Measurements from ENCODE around the gene APOBEC3F.
"Not testable (repeated sequence)": the region's sequence is repeated elsewhere in the genome, so short reads cannot be mapped to it uniquely, and the experiment has no call there.

Gene APOBEC3F

GRCh38 chr22:39012533-39013511 lies 27.8 kb upstream of the APOBEC3F start:
- Histone ChIP-seq H3K4me2 (ENCODE audit: low read length) (no peak overlapping the region), H3K27ac (ENCODE audit: low read depth, low read length) (no peak overlapping the region), H3K27me3 (ENCODE audit: control insufficient read depth, low read length) (no peaks in the 10 kb centered on the region), H4K20me1 (ENCODE audit: control insufficient read depth, insufficient read depth, low read depth, low read length) (no peaks in the 10 kb centered on the region), H3K9me3 (ENCODE audit: control insufficient read depth, insufficient read depth, low read length) (no peaks in the 10 kb centered on the region), H3K4me1 (ENCODE audit: control insufficient read depth, low read length) (peaks cover 16% of the 10 kb centered on the region), H3K9me2 (replicated peaks; ENCODE audit: control insufficient read depth, low read length) (no peaks in the 10 kb centered on the region), H3F3A (ENCODE audit: control insufficient read depth, insufficient read depth) (no peaks in the 10 kb centered on the region), H3K36me3 (ENCODE audit: control insufficient read depth, low read length) (no peaks in the 10 kb centered on the region), H3K79me2 (ENCODE audit: control insufficient read depth, low read length) (no peaks in the 10 kb centered on the region), H3K4me3 (ENCODE audit: low read length) (no peak overlapping the region)
- TF ChIP-seq, protein P1, sequence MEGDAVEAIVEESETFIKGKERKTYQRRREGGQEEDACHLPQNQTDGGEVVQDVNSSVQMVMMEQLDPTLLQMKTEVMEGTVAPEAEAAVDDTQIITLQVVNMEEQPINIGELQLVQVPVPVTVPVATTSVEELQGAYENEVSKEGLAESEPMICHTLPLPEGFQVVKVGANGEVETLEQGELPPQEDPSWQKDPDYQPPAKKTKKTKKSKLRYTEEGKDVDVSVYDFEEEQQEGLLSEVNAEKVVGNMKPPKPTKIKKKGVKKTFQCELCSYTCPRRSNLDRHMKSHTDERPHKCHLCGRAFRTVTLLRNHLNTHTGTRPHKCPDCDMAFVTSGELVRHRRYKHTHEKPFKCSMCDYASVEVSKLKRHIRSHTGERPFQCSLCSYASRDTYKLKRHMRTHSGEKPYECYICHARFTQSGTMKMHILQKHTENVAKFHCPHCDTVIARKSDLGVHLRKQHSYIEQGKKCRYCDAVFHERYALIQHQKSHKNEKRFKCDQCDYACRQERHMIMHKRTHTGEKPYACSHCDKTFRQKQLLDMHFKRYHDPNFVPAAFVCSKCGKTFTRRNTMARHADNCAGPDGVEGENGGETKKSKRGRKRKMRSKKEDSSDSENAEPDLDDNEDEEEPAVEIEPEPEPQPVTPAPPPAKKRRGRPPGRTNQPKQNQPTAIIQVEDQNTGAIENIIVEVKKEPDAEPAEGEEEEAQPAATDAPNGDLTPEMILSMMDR (IDR thresholded peaks at IDR 0.05; ENCODE audit: low read depth, low read length, poor library complexity, severe bottlenecking): no peak
- no peak for TF ChIP-seq EZH2phosphoT487 (IDR thresholded peaks at IDR 0.05; ENCODE audit: borderline replicate concordance, low read length)

DNA sequence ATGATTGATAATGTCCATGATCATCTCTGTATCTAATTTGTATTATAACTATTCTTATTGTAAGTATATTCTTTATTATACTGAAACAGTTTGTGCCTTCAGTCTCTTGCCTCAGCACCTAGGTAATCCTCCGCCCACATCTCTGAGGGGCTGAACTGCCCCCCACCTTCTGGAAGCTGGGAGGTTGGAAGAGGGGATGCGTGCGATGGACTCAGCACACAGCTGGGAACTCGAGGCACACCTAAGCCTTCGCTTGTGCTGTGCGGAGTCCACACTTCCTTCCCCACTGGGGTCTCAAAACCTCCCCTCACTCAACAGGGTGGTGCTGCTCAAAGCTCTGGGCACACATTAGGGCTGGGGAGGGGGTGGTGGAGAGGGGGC lies 27.1 kb upstream of the APOBEC3F start:
- not testable (repeated sequence) for H3K9me2 ChIP-seq (replicated peaks; ENCODE audit: control insufficient read depth, low read length); H3K27me3 ChIP-seq (ENCODE audit: control insufficient read depth, low read length); H3F3A ChIP-seq (ENCODE audit: control insufficient read depth, insufficient read depth); H3K9me3 ChIP-seq (ENCODE audit: control insufficient read depth, insufficient read depth, low read length); H3K36me3 ChIP-seq (ENCODE audit: control insufficient read depth, low read length); H3K79me2 ChIP-seq (ENCODE audit: control insufficient read depth, low read length); H4K20me1 ChIP-seq (ENCODE audit: control insufficient read depth, insufficient read depth, low read depth, low read length)
- H3K4me3 ChIP-seq (ENCODE audit: low read length): peak overlapping the region; percentile 70
- H3K27ac ChIP-seq (ENCODE audit: low read depth, low read length): peak overlapping the region; percentile 27; the same call in 1 of the 2 replicates
- peaks cover 16% of the 10 kb centered on the region for H3K4me1 ChIP-seq (ENCODE audit: control insufficient read depth, low read length)
- peak overlapping the region; percentile 77 for H3K4me2 ChIP-seq (ENCODE audit: low read length)

GRCh38 chr22:39013942-39014722 lies 26.5 kb upstream of the APOBEC3F start, which contains the start of gene APOBEC3C:
APOBEC3C (plus strand) TSS chr22:39014257; CDS start chr22:39014363, 106 bp downstream.
- no peaks in the 10 kb centered on the region for H3K36me3 ChIP-seq (ENCODE audit: control insufficient read depth, low read length)
- H3K79me2 ChIP-seq (ENCODE audit: control insufficient read depth, low read length): no peaks in the 10 kb centered on the region
- H3F3A ChIP-seq (ENCODE audit: control insufficient read depth, insufficient read depth): peaks cover 5% of the 10 kb centered on the region; the same call in 1 of the 2 replicates
- peak within 1 kb of the TSS; percentile 77 for H3K4me2 ChIP-seq (ENCODE audit: low read length)
- H3K4me1 ChIP-seq (ENCODE audit: control insufficient read depth, low read length): peaks cover 16% of the 10 kb centered on the region
- peak within 1 kb of the TSS; percentile 27 for H3K27ac ChIP-seq (ENCODE audit: low read depth, low read length)
- no peaks in the 10 kb centered on the region for H3K9me3 ChIP-seq (ENCODE audit: control insufficient read depth, insufficient read depth, low read length)
- H3K27me3 ChIP-seq (ENCODE audit: control insufficient read depth, low read length): no peaks in the 10 kb centered on the region
- no peaks in the 10 kb centered on the region for H3K9me2 ChIP-seq (replicated peaks; ENCODE audit: control insufficient read depth, low read length)
- H3K4me3 ChIP-seq (ENCODE audit: low read length): peak within 1 kb of the TSS; percentile 70
- TF ChIP-seq, protein P1 (IDR thresholded peaks at IDR 0.05; ENCODE audit: low read depth, low read length, poor library complexity, severe bottlenecking): no peak
- no peak for TF ChIP-seq EZH2phosphoT487 (IDR thresholded peaks at IDR 0.05; ENCODE audit: borderline replicate concordance, low read length)
- no peaks in the 10 kb centered on the region for H4K20me1 ChIP-seq (ENCODE audit: control insufficient read depth, insufficient read depth, low read depth, low read length)

DNA sequence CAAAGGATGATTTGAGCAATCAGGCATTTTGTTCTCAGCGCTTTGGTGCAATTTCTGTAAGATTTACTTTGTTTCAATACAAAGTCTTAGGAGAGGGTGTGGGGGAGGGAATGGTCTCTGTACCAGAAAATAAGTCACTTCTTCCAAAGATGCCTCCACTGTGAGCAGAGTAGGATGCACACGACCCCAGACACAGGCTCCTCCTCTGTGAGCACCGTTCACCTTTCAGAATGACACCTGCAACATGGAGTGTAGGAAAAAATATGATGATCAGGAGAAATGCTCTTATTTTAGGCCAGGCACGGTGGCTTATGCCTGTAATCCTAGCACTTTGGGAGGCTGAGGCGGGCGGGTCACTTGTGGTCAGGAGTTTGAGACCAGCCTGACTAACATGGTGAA lies 25.9 kb upstream of the APOBEC3F start:
- peak overlapping the region; percentile 70 for H3K4me3 ChIP-seq (ENCODE audit: low read length)

More for the DNA sequence above, 25.9 kb upstream of the APOBEC3F start:
- not testable (repeated sequence) for H4K20me1 ChIP-seq (ENCODE audit: control insufficient read depth, insufficient read depth, low read depth, low read length); H3K79me2 ChIP-seq (ENCODE audit: control insufficient read depth, low read length); H3K9me2 ChIP-seq (replicated peaks; ENCODE audit: control insufficient read depth, low read length); H3F3A ChIP-seq (ENCODE audit: control insufficient read depth, insufficient read depth); H3K36me3 ChIP-seq (ENCODE audit: control insufficient read depth, low read length); H3K9me3 ChIP-seq (ENCODE audit: control insufficient read depth, insufficient read depth, low read length); H3K27me3 ChIP-seq (ENCODE audit: control insufficient read depth, low read length)
- Histone ChIP-seq H3K4me1 (ENCODE audit: control insufficient read depth, low read length) (peaks cover 16% of the 10 kb centered on the region), H3K4me2 (ENCODE audit: low read length) (peak overlapping the region; percentile 77), H3K27ac (ENCODE audit: low read depth, low read length) (peak overlapping the region; percentile 27; the same call in 1 of the 2 replicates)

Data from DOHH2 (cell line).